Fibroblast of villous mesenchyme (primary cell): Measurements from ENCODE around the gene GNG8. TPM values are rescaled to one million over a fixed set of nuclear protein-coding genes. Genes with fewer than 3 reads are reported as not detected.

Experiments
- DNase-seq: peaks from one replicate; pipeline ENCODE4 v3.0.0-alpha.2; 2010; ENCODE audit warnings: low read depth
- H3K4me3 ChIP-seq: 2 replicates; pipeline ENCODE4 v1.5.1; 2011; ENCODE audit warnings: low read depth, mild to moderate bottlenecking, low read length
- CTCF ChIP-seq: IDR thresholded peaks from 2 replicates; pipeline ENCODE4 v1.5.1; 2012; ENCODE audit warnings: low read depth, mild to moderate bottlenecking, low read length; ENCODE audit not compliant: insufficient read depth
- total RNA-seq: library from RNA; depleted of rRNA; stranded (reverse); fragments of >200 nt; gene quantifications from 2 replicates; pipeline ENCODE4 v1.2.3, GENCODE V29; 2012

GNG8 gene
- total RNA-seq, 1 donor = not detected

DNA sequence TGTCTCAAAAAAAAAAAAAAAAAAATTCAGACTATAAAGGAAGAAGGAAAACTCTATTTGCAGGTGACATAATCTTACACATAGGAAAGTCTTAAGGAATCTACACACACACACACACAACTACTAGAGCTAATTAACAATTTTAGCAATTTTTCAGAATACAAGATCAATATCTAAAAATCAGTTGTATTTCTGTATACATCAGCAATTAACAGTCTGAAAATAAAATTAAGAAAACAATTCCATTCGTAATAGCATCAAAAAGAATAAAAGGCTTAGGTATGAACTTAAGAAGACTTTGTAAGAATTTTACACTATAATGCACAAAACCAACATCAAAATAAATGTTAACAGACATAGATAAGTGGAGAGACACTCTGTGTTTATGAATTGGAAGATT is 50.5 kb downstream of the GNG8 start:
- DNase-seq = no peak
- TF ChIP-seq CTCF = no peak
- no peak overlapping the region for H3K4me3 ChIP-seq

Other genes with a start within 250 kb of the GNG8 start
- 8.6 and 12.9 TPM in 2 replicates for gene CCDC8, start 222.6 kb downstream of the GNG8 start, total RNA-seq
- under 0.01 TPM in 2 replicates for gene PNMA8C, start 207.3 kb downstream of the GNG8 start, total RNA-seq
- gene PNMA8A, start 164.6 kb downstream of the GNG8 start, total RNA-seq = 0.97 and 9.9 TPM in 2 replicates
- gene PNMA8B, start 140.3 kb downstream of the GNG8 start, total RNA-seq = 0.32 and 0.43 TPM in 2 replicates
- 124 and 213 TPM in 2 replicates for gene CALM3, start 34.9 kb downstream of the GNG8 start, total RNA-seq
- gene PTGIR, start 11.1 kb downstream of the GNG8 start, total RNA-seq = 3.5 and 5.5 TPM in 2 replicates
- 5.2 and 11.3 TPM in 2 replicates for gene DACT3, start 25.0 kb upstream of the GNG8 start, total RNA-seq
- gene PRKD2, start 80.9 kb upstream of the GNG8 start, total RNA-seq = 11.7 and 12.2 TPM in 2 replicates
- gene FKRP, start 109.9 kb upstream of the GNG8 start, total RNA-seq = 18.1 and 19.6 TPM in 2 replicates
- gene STRN4, start 110.2 kb upstream of the GNG8 start, total RNA-seq = 66.5 and 75.1 TPM in 2 replicates
- 196 and 224 TPM in 2 replicates for gene SLC1A5, start 152.4 kb upstream of the GNG8 start, total RNA-seq
- 113 and 166 TPM in 2 replicates for gene AP2S1, start 214.6 kb upstream of the GNG8 start, total RNA-seq
- gene ARHGAP35, start 224.8 kb upstream of the GNG8 start, total RNA-seq = 31.5 and 36.7 TPM in 2 replicates